HEK293T (cell line): ENCODE results near the gene PDE4DIP.
"Not testable (repeated sequence)": the region's sequence is repeated elsewhere in the genome, so short reads cannot be mapped to it uniquely, and the experiment has no call there.

Experiments
- ARNT ChIP-seq: fragments of 450-650 bp; IDR thresholded peaks from 2 replicates; pipeline ENCODE4 v1.6.1; 2017; ENCODE audit warnings: mild to moderate bottlenecking
- BHLHE40 ChIP-seq: fragments of 450-650 bp; IDR thresholded peaks from 2 replicates; pipeline ENCODE4 v1.6.1; 2016; ENCODE audit warnings: mild to moderate bottlenecking, moderate library complexity, borderline replicate concordance
- FOXA1 ChIP-seq: fragments of 450-650 bp; IDR thresholded peaks from 2 replicates; pipeline ENCODE4 v1.6.1; 2016; ENCODE audit warnings: mild to moderate bottlenecking
- FOXK2 ChIP-seq: fragments of 450-650 bp; IDR thresholded peaks from 2 replicates; pipeline ENCODE4 v1.6.1; 2016; ENCODE audit warnings: mild to moderate bottlenecking
- FOXM1 ChIP-seq: fragments of 450-650 bp; IDR thresholded peaks from 2 replicates; pipeline ENCODE4 v1.6.1; 2017; ENCODE audit warnings: mild to moderate bottlenecking, borderline replicate concordance
- NFRKB ChIP-seq: fragments of 450-650 bp; IDR thresholded peaks from 2 replicates; pipeline ENCODE4 v1.6.1; 2016; ENCODE audit warnings: mild to moderate bottlenecking, moderate library complexity
- SUZ12 ChIP-seq: fragments of 450-650 bp; IDR thresholded peaks from 2 replicates; pipeline ENCODE4 v1.6.1; 2016; ENCODE audit warnings: mild to moderate bottlenecking
- ZNF384 ChIP-seq: fragments of 450-650 bp; IDR thresholded peaks from 2 replicates; pipeline ENCODE4 v1.6.1; 2016

- not testable (repeated sequence) for TF ChIP-seq ARNT, BHLHE40, ZNF384, NFRKB, FOXM1, FOXA1, FOXK2, SUZ12
Measured at GRCh38 chr1:148894360-148895352, 50.4 kb downstream of the PDE4DIP start.
